Posterior cingulate gyrus (tissue), 11 donors: ENCODE measurements around the gene CNIH1.
"Not testable (repeated sequence)": the region's sequence is repeated elsewhere in the genome, so short reads cannot be mapped to it uniquely, and the experiment has no call there.

Experiments used
- DNase-seq, 10 donors: peaks; one replicate each; pipeline versions ENCODE4 v3.0.0 to v3.0.0-alpha.2; 2020 to 2021; ENCODE audit warnings: mixed read lengths in 3 of 10
- intact Hi-C: fragments of 100-400 bp; cut with DNase I; formaldehyde crosslinking; loops from one replicate; pipeline ENCODE4 v1.15.1; 2023

CNIH1 gene

GRCh38 chr14:54438703-54439102, 2.5 kb downstream of the CNIH1 start:
- intact Hi-C loops = no loop called here
- DNase-seq = no peak

- DNase-seq, intact Hi-C loops: not testable (repeated sequence)
Measured at GRCh38 chr14:54437954-54438353, 3.2 kb downstream of the CNIH1 start.

- no peak for DNase-seq
- intact Hi-C loops = no loop called here
Measured at GRCh38 chr14:54435500-54435981, 5.6 kb downstream of the CNIH1 start.

- intact Hi-C loops = no loop called here
- DNase-seq = no peak
Measured at GRCh38 chr14:54428527-54428926, 12.6 kb downstream of the CNIH1 start.

GRCh38 chr14:54427871-54428270, 13.3 kb downstream of the CNIH1 start:
- no peak for DNase-seq
- intact Hi-C loops = no loop called here

GRCh38 chr14:54425537-54426274, 15.5 kb downstream of the CNIH1 start:
- no peak for DNase-seq
- intact Hi-C loops = no loop called here

- intact Hi-C loops = no loop called here
- DNase-seq = no peak
Measured at GRCh38 chr14:54425068-54425467, 16.1 kb downstream of the CNIH1 start.

- intact Hi-C loops = loop anchor here (5.0 kb wide), 1 partner anchor 57 kb away; no protein-coding TSS in a partner anchor
- no peak for DNase-seq
Measured at GRCh38 chr14:54424479-54424901, 16.7 kb downstream of the CNIH1 start.

GRCh38 chr14:54423991-54424390, 17.2 kb downstream of the CNIH1 start:
- intact Hi-C loops = loop anchor here (5.0 kb wide), 1 partner anchor 57 kb away; no protein-coding TSS in a partner anchor
- no peak for DNase-seq

GRCh38 chr14:54420478-54421142, 20.6 kb downstream of the CNIH1 start:
- intact Hi-C loops = loop anchor here (5.0 kb wide), 1 partner anchor 53 kb away; no protein-coding TSS in a partner anchor
- DNase-seq = peak in 2 of 10 donors; percentile 16 to 21

- intact Hi-C loops = no loop called here
- no peak for DNase-seq
Measured at GRCh38 chr14:54411371-54411770, 29.8 kb downstream of the CNIH1 start.

GRCh38 chr14:54410215-54410614, 31.0 kb downstream of the CNIH1 start:
- no peak for DNase-seq
- intact Hi-C loops = no loop called here

- DNase-seq, intact Hi-C loops: not testable (repeated sequence)
Measured at GRCh38 chr14:54403401-54404005, 37.7 kb downstream of the CNIH1 start.

- no peak for DNase-seq
- intact Hi-C loops = no loop called here
Measured at GRCh38 chr14:54399560-54399959, 41.6 kb downstream of the CNIH1 start.

- intact Hi-C loops = loop anchor here (1.0 kb wide), 1 partner anchor 45 kb away; the partner anchor contains the start of gene CNIH1
- DNase-seq = peak; percentile 93 to 100 (median 98)
Measured at GRCh38 chr14:54396493-54397335, 44.5 kb downstream of the CNIH1 start, which contains the start of gene CDKN3. Gene CDKN3 (plus strand): TSS chr14:54397007. CDS start chr14:54397069, 62 bp downstream.

GRCh38 chr14:54396183-54396492, 45.0 kb downstream of the CNIH1 start:
- intact Hi-C loops = loop anchor here (1.0 kb wide), 1 partner anchor 45 kb away; the partner anchor contains the start of gene CNIH1
- no peak for DNase-seq

- intact Hi-C loops = loop anchor here (1.0 kb wide), 1 partner anchor 46 kb away; the partner anchor contains the start of gene CNIH1
- DNase-seq = no peak
Measured at GRCh38 chr14:54395716-54396115, 45.5 kb downstream of the CNIH1 start.

- no peak for DNase-seq
- intact Hi-C loops = no loop called here
Measured at GRCh38 chr14:54395284-54395683, 45.9 kb downstream of the CNIH1 start.

- DNase-seq = no peak
- intact Hi-C loops = no loop called here
Measured at GRCh38 chr14:54394596-54394995, 46.6 kb downstream of the CNIH1 start.
